Measurements from ENCODE around the gene PPM1F. TPM values are rescaled to one million over a fixed set of nuclear protein-coding genes. Genes with fewer than 3 reads are reported as not detected.

PPM1F gene
- total and polyA plus RNA-seq, 9 donors, result 38.0 to 63.9 (median 53.6) TPM

- H3K27ac ChIP-seq (ENCODE audit: low read length), result no peak overlapping the region
- no peak for DNase-seq
- H3K9me3 ChIP-seq (replicated peaks; ENCODE audit: control insufficient read depth, low read depth, low read length), result no peaks in the 10 kb centered on the region
- H3K36me3 ChIP-seq (ENCODE audit: control insufficient read depth, insufficient read depth, low read length), result peaks cover 85% of the 10 kb centered on the region
- H3K4me1 ChIP-seq (ENCODE audit: control insufficient read depth, insufficient read depth, low read length), result peaks cover 14% of the 10 kb centered on the region
- no peak overlapping the region for H3K4me3 ChIP-seq (ENCODE audit: low read length)
- whole genome bisulfite sequencing (ENCODE audit: insufficient coverage), result 92% methylated on average over 21 of the region's 23 CpGs
- H3K27me3 ChIP-seq (ENCODE audit: control insufficient read depth, insufficient read depth, low read length), result no peaks in the 10 kb centered on the region
These were observed 9.4 kb upstream of the PPM1F start for GRCh38 chr22:21961886-21962654.

DNA sequence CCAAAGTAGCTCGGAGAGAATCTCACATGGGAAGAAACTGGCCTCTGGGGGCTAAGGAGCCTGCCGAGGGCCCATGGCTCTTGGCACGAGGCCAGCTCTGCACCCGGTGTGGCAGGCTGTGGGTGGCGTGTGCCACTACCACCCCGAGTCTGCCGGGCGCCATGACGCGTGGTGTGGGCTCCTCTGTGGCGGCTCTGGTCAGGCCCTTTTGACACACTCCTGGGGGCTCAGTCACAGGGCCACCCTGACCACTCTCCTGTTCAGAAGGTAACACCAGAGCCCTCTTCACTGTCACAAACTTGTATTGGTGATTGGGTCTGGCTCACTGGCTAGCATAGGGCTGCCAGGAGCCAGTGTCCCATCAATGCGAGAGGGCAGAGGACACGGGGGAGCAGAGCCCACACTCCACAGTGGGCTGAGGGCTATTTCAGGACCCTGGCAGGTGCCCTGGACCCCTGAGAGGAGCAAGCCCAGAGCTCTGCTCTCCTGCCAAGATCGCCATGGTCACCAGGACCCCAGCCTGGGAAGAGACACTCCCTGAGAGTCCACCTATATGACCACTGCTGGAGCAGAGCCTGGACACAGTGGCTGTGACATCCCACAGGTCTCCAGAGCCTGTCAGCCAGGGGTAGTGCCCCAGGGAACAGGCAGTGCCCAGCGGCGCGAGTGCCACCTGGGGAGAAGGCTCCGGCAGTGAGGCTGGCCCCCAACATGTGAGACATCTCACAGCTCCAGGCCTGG is 8.6 kb upstream of the PPM1F start:
- H3K4me1 ChIP-seq (ENCODE audit: control insufficient read depth, insufficient read depth, low read length), result peaks cover 14% of the 10 kb centered on the region
- no peaks in the 10 kb centered on the region for H3K9me3 ChIP-seq (replicated peaks; ENCODE audit: control insufficient read depth, low read depth, low read length)
- no peaks in the 10 kb centered on the region for H3K27me3 ChIP-seq (ENCODE audit: control insufficient read depth, insufficient read depth, low read length)
- peaks cover 77% of the 10 kb centered on the region for H3K36me3 ChIP-seq (ENCODE audit: control insufficient read depth, insufficient read depth, low read length)
- H3K4me3 ChIP-seq (ENCODE audit: low read length), result no peak overlapping the region
- H3K27ac ChIP-seq (ENCODE audit: low read length), result no peak overlapping the region
- WGBS (ENCODE audit: insufficient coverage), result 83% methylated on average over 17 of the region's 18 CpGs
- no peak for DNase-seq

DNA sequence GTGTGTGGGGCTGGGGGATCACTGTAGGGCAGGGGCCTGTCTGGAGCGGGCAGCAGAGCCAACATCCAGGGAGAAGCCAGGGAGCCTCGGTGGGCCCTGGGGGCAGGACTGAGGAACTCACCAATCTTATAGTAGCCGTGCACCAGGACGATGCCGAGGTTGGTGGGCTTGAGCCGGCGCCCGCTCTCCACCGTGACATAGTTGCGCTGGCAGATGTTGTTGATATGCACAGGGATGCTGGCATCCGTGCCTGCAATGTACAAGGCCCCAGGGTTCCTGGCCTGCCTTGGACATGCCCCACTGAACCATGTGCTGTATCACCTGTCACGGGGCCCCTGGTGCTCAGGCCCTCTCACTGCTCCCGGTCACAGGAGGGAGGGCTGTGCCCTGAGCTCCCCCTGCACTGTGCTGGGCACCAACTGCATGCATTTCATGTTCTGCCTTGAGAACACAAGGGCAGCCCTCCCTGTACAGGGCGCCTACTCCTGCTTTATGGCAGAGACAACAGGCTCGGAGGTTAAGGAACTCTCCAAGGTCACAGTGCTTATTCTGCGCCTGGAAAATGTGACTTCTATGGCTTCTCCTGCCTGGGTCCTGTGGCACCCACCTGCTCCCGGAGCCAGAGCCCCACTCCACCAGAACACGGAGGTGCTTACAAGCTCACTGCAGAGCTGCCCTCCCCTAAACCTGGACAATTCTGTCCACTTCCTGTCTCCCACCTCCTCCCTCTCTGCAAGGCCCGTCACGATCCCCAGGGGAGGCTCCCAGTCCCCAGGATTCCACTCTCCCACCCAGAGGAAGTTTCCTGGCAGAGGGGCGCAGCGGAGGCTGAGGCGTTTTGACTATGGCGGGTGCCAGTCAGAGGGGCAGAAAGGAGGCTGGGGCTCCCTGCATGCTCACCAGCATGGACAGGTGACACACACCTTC is 7.8 kb upstream of the PPM1F start:
- no peak for DNase-seq
- Histone ChIP-seq H3K27ac (ENCODE audit: low read length) (no peak overlapping the region), H3K36me3 (ENCODE audit: control insufficient read depth, insufficient read depth, low read length) (peaks cover 69% of the 10 kb centered on the region), H3K27me3 (ENCODE audit: control insufficient read depth, insufficient read depth, low read length) (no peaks in the 10 kb centered on the region), H3K4me3 (ENCODE audit: low read length) (no peak overlapping the region), H3K9me3 (replicated peaks; ENCODE audit: control insufficient read depth, low read depth, low read length) (no peaks in the 10 kb centered on the region), H3K4me1 (ENCODE audit: control insufficient read depth, insufficient read depth, low read length) (peaks cover 14% of the 10 kb centered on the region)
- WGBS (ENCODE audit: insufficient coverage), result 90% methylated on average over 19 of the region's 24 CpGs

DNA sequence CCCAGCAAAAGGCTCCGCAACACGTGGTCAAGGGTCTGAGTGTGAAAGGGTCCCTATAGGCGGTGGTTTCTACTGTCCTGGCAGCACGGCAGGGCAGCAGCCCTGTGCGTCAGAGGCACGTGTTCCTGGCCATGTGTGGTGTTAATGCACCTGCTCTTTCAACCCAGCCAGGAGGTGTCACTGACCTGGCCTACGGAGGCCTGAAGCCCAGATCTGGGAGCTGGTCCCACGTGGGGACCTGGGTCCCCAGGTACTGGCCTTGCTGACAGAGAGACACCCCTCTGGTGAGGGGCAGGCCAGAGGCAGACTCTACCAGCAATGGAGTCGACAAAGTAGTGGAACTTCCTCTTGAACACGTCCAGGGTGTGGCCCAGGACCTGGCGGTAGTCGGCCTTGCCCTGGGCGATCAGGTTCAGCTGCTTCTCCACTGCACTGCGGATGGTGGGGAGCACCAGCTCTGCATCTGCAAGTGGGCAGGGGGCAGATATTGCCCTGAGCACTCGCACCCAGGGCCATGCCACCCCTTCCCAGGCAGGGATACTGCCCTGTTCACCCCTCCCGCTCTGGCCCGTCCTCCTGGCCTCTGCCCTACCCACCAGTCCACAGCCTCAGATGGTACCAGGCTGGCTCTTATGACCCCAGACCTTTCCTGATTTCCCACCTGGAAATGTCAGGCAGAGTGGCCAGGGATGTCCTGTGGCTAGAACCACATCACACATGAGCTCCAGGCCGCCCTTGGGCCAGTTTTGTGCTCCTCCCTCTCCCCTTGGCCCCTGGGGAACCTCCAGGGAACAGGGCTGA is 6.8 kb upstream of the PPM1F start:
- Histone ChIP-seq H3K4me1 (ENCODE audit: control insufficient read depth, insufficient read depth, low read length) (peaks cover 14% of the 10 kb centered on the region), H3K9me3 (replicated peaks; ENCODE audit: control insufficient read depth, low read depth, low read length) (no peaks in the 10 kb centered on the region), H3K36me3 (ENCODE audit: control insufficient read depth, insufficient read depth, low read length) (peaks cover 61% of the 10 kb centered on the region), H3K27ac (ENCODE audit: low read length) (no peak overlapping the region), H3K27me3 (ENCODE audit: control insufficient read depth, insufficient read depth, low read length) (no peaks in the 10 kb centered on the region), H3K4me3 (ENCODE audit: low read length) (no peak overlapping the region)
- DNase-seq, result no peak
- 82% methylated on average over 18 of the region's 18 CpGs for WGBS (ENCODE audit: insufficient coverage)

DNA sequence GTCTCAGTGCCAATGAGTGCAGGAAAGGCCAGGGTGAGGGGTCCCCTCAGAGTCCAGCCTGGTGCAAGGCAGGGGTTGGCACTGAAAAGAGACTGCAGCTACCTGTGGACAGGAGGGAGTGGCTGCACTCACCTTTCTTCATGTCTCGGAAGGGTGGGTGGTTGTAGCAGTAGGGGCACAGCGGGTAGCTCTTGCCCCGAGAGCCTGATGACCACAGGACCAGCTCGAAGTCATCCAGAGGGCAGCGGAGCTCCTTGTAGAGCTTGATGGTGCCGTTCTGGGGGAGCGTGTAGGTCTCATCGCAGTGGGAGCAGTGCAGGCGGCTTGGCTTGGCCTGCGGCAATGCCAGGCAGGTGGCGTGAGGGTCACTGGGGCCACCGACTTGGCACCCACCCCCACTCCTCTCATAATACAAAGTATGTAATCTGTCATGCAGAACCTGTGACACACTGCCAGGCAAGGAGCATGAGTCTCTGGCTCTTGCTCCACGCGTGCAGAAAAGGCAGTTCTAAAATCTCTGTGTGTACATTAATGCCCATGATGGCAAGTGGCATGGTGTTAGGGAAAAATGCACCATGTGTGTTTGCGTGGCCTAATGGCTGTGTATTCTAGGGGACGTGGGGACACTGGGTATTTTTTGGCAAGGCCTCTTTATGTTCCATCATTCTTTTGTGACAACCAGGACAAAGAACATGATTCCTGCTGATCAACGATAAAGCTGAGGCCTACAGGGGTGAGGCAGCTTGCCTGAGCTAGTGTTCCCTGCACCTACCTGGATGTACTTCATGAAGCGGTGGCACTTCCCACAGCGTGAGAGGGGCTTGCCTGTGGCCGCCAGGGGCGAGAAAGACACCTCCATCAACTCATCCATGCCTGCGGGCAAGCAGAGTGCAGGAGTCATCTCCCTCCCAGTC is 6.0 kb upstream of the PPM1F start:
- 90% methylated on average over 15 of the region's 22 CpGs for WGBS (ENCODE audit: insufficient coverage)
- Histone ChIP-seq H3K4me3 (ENCODE audit: low read length) (no peak overlapping the region), H3K27ac (ENCODE audit: low read length) (no peak overlapping the region), H3K9me3 (replicated peaks; ENCODE audit: control insufficient read depth, low read depth, low read length) (no peaks in the 10 kb centered on the region), H3K27me3 (ENCODE audit: control insufficient read depth, insufficient read depth, low read length) (no peaks in the 10 kb centered on the region), H3K4me1 (ENCODE audit: control insufficient read depth, insufficient read depth, low read length) (peaks cover 14% of the 10 kb centered on the region), H3K36me3 (ENCODE audit: control insufficient read depth, insufficient read depth, low read length) (peaks cover 52% of the 10 kb centered on the region)
- DNase-seq, result no peak

DNA sequence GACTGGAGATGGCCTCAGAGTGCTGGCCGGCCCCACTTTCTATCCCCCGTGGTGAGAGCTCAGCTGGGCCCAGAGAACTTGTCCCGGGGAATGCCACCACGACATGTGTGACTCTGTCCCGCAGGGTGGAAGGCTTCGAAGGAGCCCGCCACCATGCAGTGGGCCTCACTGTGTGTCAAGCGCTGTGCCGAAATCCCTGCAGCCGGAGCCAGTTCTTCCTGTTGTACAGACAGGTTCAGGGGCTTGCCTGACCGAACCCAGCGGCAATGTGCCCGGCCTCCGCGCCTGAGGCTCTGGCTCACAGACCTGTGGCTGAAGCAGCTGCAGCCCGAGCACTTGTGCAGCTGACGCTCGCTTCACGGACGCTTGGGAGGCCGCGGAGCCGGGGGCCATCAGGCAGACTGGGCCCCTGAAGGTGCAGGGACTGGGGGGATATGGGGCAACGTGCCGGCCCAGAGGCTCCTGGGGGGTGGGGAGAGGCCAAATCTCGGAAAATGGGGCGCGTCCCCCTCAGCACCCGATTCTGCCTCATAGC is 650 bp downstream of the PPM1F start:
- H3K27ac ChIP-seq (ENCODE audit: low read length), result peak overlapping the region; percentile 92
- peak; percentile 79 for DNase-seq
- no peaks in the 10 kb centered on the region for H3K9me3 ChIP-seq (replicated peaks; ENCODE audit: control insufficient read depth, low read depth, low read length)
- peak overlapping the region; percentile 87 for H3K4me3 ChIP-seq (ENCODE audit: low read length)
- peaks cover 47% of the 10 kb centered on the region for H3K4me1 ChIP-seq (ENCODE audit: control insufficient read depth, insufficient read depth, low read length)
- 2% methylated on average over 23 of the region's 29 CpGs for WGBS (ENCODE audit: insufficient coverage)
- H3K27me3 ChIP-seq (ENCODE audit: control insufficient read depth, insufficient read depth, low read length), result no peaks in the 10 kb centered on the region
- peaks cover 13% of the 10 kb centered on the region for H3K36me3 ChIP-seq (ENCODE audit: control insufficient read depth, insufficient read depth, low read length)

DNA sequence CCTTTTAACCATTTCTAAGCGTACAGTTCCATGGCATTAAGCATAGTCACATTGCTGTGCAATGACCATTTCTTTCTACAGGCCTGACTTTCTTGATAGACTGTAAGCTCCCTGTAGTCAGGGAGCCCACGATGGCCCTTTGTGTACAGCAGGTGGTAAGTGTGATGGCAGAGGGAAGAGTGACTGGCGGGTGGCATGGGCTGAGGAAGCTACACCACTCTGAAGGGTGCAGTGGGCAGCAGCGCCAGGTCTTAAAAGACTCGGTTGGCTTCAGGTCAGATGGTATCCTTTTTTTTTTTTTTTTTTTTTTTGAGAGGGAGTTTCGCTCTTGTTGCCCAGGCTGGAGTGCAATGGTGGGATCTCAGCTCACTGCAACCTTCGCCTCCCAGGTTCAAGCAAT is 1.6 kb downstream of the PPM1F start:
- H3K4me1 ChIP-seq (ENCODE audit: control insufficient read depth, insufficient read depth, low read length), result peaks cover 57% of the 10 kb centered on the region
- no peak overlapping the region for H3K27ac ChIP-seq (ENCODE audit: low read length)
- 93% methylated on average over 3 of the region's 7 CpGs for WGBS (ENCODE audit: insufficient coverage)

GRCh38 chr22:21949948-21950347 is 2.7 kb downstream of the PPM1F start:
- Histone ChIP-seq H3K4me3 (ENCODE audit: low read length) (no peak overlapping the region), H3K27me3 (ENCODE audit: control insufficient read depth, insufficient read depth, low read length) (no peaks in the 10 kb centered on the region), H3K4me1 (ENCODE audit: control insufficient read depth, insufficient read depth, low read length) (peaks cover 67% of the 10 kb centered on the region), H3K36me3 (ENCODE audit: control insufficient read depth, insufficient read depth, low read length) (peaks cover 33% of the 10 kb centered on the region), H3K27ac (ENCODE audit: low read length) (peak overlapping the region; percentile 44), H3K9me3 (replicated peaks; ENCODE audit: control insufficient read depth, low read depth, low read length) (no peaks in the 10 kb centered on the region)
- no peak for DNase-seq
- 78% methylated on average over 1 of the region's 1 CpG for WGBS (ENCODE audit: insufficient coverage)

More for the DNA sequence above, 1.6 kb downstream of the PPM1F start:
- Histone ChIP-seq H3K36me3 (ENCODE audit: control insufficient read depth, insufficient read depth, low read length) (peaks cover 22% of the 10 kb centered on the region), H3K9me3 (replicated peaks; ENCODE audit: control insufficient read depth, low read depth, low read length) (no peaks in the 10 kb centered on the region), H3K27me3 (ENCODE audit: control insufficient read depth, insufficient read depth, low read length) (no peaks in the 10 kb centered on the region), H3K4me3 (ENCODE audit: low read length) (no peak overlapping the region)
- no peak for DNase-seq

All from muscle of leg (tissue), 11 donors.